AG09309 (cell line): Measurements from ENCODE around the gene CALCA.

Experiments
- DNase-seq: peaks from one replicate; pipeline ENCODE4 v3.0.0-alpha.2; 2010; ENCODE audit warnings: low read depth
- H3K4me3 ChIP-seq: 2 replicates; pipeline ENCODE4 v1.5.1; 2011; ENCODE audit warnings: mild to moderate bottlenecking, low read depth, low read length, moderate library complexity; ENCODE audit not compliant: control insufficient read depth
- CTCF ChIP-seq: IDR thresholded peaks from 2 replicates; pipeline ENCODE4 v1.5.1; 2011; ENCODE audit warnings: mild to moderate bottlenecking, low read depth, low read length, inconsistent platforms; ENCODE audit not compliant: insufficient read depth, control insufficient read depth; ENCODE audit errors: missing control alignments

The CALCA gene

DNA sequence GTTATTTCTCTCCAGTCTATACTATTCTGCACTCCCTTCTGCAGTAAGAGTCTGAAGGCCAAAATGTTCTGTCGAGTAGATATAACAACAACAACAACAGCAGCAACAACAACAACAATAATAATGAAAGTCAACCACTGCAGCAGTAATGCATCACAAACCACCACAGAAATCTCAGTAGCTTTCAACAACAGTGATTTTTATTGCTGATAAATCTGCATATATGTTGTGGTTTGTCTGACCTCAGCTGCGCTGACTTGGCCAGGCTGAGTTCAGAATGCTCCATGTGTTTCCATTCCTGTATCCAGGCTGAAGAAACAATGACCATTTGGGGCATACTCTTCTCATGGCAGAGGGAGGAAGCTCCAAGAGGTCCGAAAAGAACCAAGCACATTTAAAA lies 47.8 kb downstream of the CALCA start:
- no peak for TF ChIP-seq CTCF
- no peak for DNase-seq
- no peak overlapping the region for H3K4me3 ChIP-seq
